NB4 (cell line): ENCODE results near the gene MCM3AP.

ENCODE experiments used
- DNase-seq: peaks from one replicate; pipeline ENCODE4 v3.0.0; 2010; ENCODE audit warnings: low read depth
- H3K4me3 ChIP-seq: one replicate; pipeline ENCODE4 v1.5.1; 2011; ENCODE audit warnings: mild to moderate bottlenecking, low read depth, low read length, moderate library complexity
- CTCF ChIP-seq: IDR thresholded peaks from one replicate; pipeline ENCODE4 v1.5.1; 2012; ENCODE audit warnings: low read depth, low read length
- MAX ChIP-seq: IDR thresholded peaks from 2 replicates; pipeline ENCODE4 v1.6.1; 2011; ENCODE audit warnings: low read depth, low read length
- MYC ChIP-seq: IDR thresholded peaks from 2 replicates; pipeline ENCODE4 v1.6.1; 2011; ENCODE audit warnings: low read depth, low read length
- POLR2A ChIP-seq: IDR thresholded peaks from 2 replicates; pipeline ENCODE4 v1.6.1; 2011; ENCODE audit warnings: mild to moderate bottlenecking; ENCODE audit not compliant: insufficient read length; ENCODE audit errors: extremely low read depth

MCM3AP gene

DNA sequence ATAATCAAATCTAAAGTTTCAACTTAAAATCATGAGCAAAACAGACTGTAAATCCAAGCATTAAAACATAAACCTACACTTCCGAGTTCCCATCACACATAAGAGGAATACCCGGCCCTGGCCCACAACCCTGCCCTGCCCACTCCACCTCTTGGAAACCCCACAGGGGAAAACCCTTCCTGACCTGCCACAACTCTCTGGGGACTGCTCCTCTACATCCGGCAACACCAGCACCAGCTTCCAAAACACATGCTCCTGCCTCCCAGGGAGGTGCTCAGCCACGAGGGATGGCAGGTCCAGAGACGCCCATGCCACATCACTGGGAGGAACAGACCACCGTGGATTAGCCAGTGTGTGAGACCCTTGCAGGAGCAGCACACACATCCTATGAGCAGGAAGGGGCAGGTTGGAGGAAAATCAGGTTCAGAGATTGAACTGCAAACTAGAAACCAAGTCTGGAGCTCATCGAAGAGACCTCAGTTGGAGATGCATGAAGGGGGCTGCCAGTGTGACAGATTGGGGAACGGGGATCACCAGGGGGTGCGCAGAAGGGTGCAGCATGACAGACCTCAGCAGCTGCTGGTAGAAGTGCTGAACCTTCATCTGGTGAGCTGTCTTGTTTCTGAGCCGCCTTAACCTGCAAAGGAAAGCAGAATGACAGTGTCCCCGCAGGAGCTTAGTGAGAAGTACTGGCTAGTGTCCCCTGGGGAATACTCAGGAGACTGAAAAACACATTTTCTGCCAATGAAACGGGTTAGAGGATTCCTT is 31.0 kb downstream of the MCM3AP start:
- peak; percentile 30 for DNase-seq
- no peak overlapping the region for H3K4me3 ChIP-seq
- TF ChIP-seq MYC (peak; percentile 13; the same call in 1 of the 2 replicates), POLR2A (peak; percentile 8), CTCF (no peak), MAX (no peak)

DNA sequence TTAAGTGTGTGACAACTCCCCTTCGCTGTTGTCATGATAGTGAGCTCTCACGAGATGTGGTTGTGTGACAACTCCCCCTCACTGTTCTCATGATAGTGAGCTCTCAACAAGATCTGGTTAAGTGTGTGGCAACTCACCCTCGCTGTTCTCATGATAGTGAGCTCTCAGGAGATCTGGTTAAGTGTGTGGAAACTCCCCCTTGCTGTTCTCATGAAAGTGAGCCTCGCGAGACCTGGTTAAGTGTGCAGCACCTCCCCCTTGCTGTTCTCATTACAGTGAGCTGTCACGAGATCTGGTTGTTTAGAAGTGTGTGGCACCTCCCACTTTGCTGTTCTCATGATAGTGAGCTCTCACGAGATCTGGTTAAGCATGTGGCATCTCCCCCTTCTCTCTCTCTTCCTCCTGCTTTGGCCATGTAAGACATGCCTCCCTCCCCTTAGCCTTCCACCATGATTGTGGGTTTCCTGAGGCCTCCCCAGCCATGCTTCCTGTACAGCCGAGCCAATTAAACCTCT is 31.7 kb downstream of the MCM3AP start:
- no peak overlapping the region for H3K4me3 ChIP-seq
- peak; percentile 87 for DNase-seq
- TF ChIP-seq MYC = peak; percentile 94
- TF ChIP-seq MAX = peak; percentile 91
- peak; percentile 8 for TF ChIP-seq POLR2A
- TF ChIP-seq CTCF = no peak

DNA sequence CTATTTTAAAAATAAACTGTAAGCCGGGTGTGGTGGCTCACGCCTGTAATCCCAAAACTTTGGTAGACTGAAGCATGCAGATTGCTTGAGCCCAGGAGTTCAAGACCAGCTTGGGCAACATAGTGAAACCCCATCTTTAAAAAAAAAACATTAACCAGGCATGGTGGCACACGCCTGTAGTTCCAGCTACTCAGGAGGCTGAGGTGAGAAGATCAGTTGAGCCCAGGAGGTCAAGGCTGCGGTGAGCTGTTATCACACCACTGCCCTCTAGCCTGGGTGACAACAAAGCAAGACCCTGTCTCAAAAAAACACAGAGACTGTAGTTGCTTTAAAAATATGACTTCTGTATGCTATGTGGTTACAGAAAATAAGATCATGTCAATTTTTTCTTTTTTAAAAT is 32.6 kb downstream of the MCM3AP start:
- DNase-seq = no peak
- TF ChIP-seq MYC (no peak), CTCF (no peak), MAX (no peak), POLR2A (no peak)
- no peak overlapping the region for H3K4me3 ChIP-seq

- DNase-seq = no peak
- no peak for TF ChIP-seq POLR2A
- TF ChIP-seq MAX = no peak
- TF ChIP-seq MYC = no peak
- TF ChIP-seq CTCF = no peak
Observed at GRCh38 chr21:46250146-46250725, 35.2 kb downstream of the MCM3AP start.

GRCh38 chr21:46248827-46249226 is 36.6 kb downstream of the MCM3AP start:
- TF ChIP-seq MYC (no peak), MAX (no peak), CTCF (no peak), POLR2A (no peak)
- H3K4me3 ChIP-seq = no peak overlapping the region
- no peak for DNase-seq

More at GRCh38 chr21:46250146-46250725, 35.2 kb downstream of the MCM3AP start:
- H3K4me3 ChIP-seq = no peak overlapping the region
